T-helper 1 cell treated with Interleukin-12 subunit alpha and Interleukin-12 subunit beta and Interleukin-4 antibody, amounts not matched to agents 30 ng/mL and 1 ng/mL, for 36 hours (primary cell): ENCODE results near the gene IFNA6. TPM values are rescaled to one million over a fixed set of nuclear protein-coding genes. Genes with fewer than 3 reads are reported as not detected.
"Not testable (repeated sequence)": the region's sequence is repeated elsewhere in the genome, so short reads cannot be mapped to it uniquely, and the experiment has no call there.

Source experiments
- intact Hi-C: fragments of 100-400 bp; cut with micrococcal nuclease; formaldehyde crosslinking; loops from one replicate; pipeline ENCODE4 v1.15.1; 2024
- total RNA-seq: library from RNA; stranded (reverse); gene quantifications from 2 replicates; pipeline ENCODE4 v1.2.3, GENCODE V29; 2022

IFNA6 gene
- total RNA-seq = not detected in 2 replicates

GRCh38 chr9:21350787-21351186 lies at the start of gene IFNA6:
Gene IFNA6, minus strand, starts transcription at chr9:21350887. Its CDS starts 0 bp downstream, at chr9:21350887.
- intact Hi-C loops = no loop called here

GRCh38 chr9:21399956-21400355 lies 49.3 kb upstream of the IFNA6 start:
- intact Hi-C loops = loop anchor here (2.0 to 5.0 kb wide), 4 partner anchors 42 to 203 kb away; partner anchors contain the start of gene IFNA1

GRCh38 chr9:21398955-21399489 lies 48.3 kb upstream of the IFNA6 start:
- intact Hi-C loops = loop anchor here (2.0 to 5.0 kb wide), 4 partner anchors 43 to 202 kb away; partner anchors contain the start of gene IFNA1

- intact Hi-C loops = loop anchor here (1.0 to 5.0 kb wide), 8 partner anchors 14 to 241 kb away; partner anchors contain the start of gene IFNA1
These were observed 45.4 kb upstream of the IFNA6 start for GRCh38 chr9:21395778-21396717.

GRCh38 chr9:21392270-21392669 lies 41.6 kb upstream of the IFNA6 start:
- intact Hi-C loops = no loop called here

GRCh38 chr9:21385131-21385670 lies 34.5 kb upstream of the IFNA6 start, which contains the start of gene IFNA2:
Gene IFNA2, minus strand, starts transcription at chr9:21385398. Its CDS starts 69 bp downstream, at chr9:21385329.
- intact Hi-C loops = no loop called here

- intact Hi-C loops = loop anchor here (5.0 kb wide), 1 partner anchor 419 kb away; the partner anchor contains the start of gene MTAP
These were observed 32.9 kb upstream of the IFNA6 start for GRCh38 chr9:21383627-21384026.

GRCh38 chr9:21381448-21382339 lies 31.0 kb upstream of the IFNA6 start:
- intact Hi-C loops = loop anchor here (1.0 to 5.0 kb wide), 4 partner anchors 15 to 421 kb away; partner anchors contain the start of genes KLHL9 and MTAP

GRCh38 chr9:21371467-21371866 lies 20.8 kb upstream of the IFNA6 start:
- intact Hi-C loops = not testable (repeated sequence)

- intact Hi-C loops = no loop called here
These were observed 17.3 kb upstream of the IFNA6 start, which contains the start of gene IFNA13 for GRCh38 chr9:21367957-21368356. Gene IFNA13, minus strand, starts transcription at chr9:21368057. Its CDS starts 47 bp downstream, at chr9:21368010.

GRCh38 chr9:21367169-21367568 lies 16.5 kb upstream of the IFNA6 start:
- intact Hi-C loops = not testable (repeated sequence)

GRCh38 chr9:21362287-21362686 lies 11.6 kb upstream of the IFNA6 start:
- intact Hi-C loops = no loop called here

- intact Hi-C loops = loop anchor here (1.0 to 5.0 kb wide), 7 partner anchors 22 to 409 kb away; partner anchors contain the start of gene KLHL9
These were observed 7.1 kb upstream of the IFNA6 start for GRCh38 chr9:21357479-21358460.

GRCh38 chr9:21348430-21348970 lies 2.2 kb downstream of the IFNA6 start:
- intact Hi-C loops = no loop called here

- intact Hi-C loops = no loop called here
These were observed 10.0 kb downstream of the IFNA6 start for GRCh38 chr9:21340735-21341134.

- intact Hi-C loops = loop anchor here (5.0 kb wide), 2 partner anchors 661 to 1294 kb away; no protein-coding TSS in a partner anchor
These were observed 14.2 kb downstream of the IFNA6 start for GRCh38 chr9:21336457-21336856.

GRCh38 chr9:21334701-21335632 lies 15.7 kb downstream of the IFNA6 start, which contains the start of gene KLHL9:
Gene KLHL9, minus strand, starts transcription at chr9:21335404. Its CDS starts 545 bp downstream, at chr9:21334859.
- intact Hi-C loops = loop anchor here (1.0 to 5.0 kb wide), 9 partner anchors 9 to 1293 kb away; partner anchors contain the start of genes HACD4 and MTAP

GRCh38 chr9:21333226-21333625 lies 17.5 kb downstream of the IFNA6 start:
- intact Hi-C loops = no loop called here
